Central memory CD8-positive, alpha-beta T cell (primary cell): ENCODE data around the gene PGAP3.
A peak's percentile ranks its signal among the peaks of the same experiment; 100 is the strongest.

Experiments used
- ATAC-seq: fragments of 150-1000 bp; cut with Tn5 transposase; replicated peaks from 2 replicates; pipeline ENCODE4 v1.10.0; 2022; ENCODE audit warnings: mild to moderate bottlenecking, moderate FRiP score, moderate number of reproducible peaks; ENCODE audit not compliant: poor library complexity, severe bottlenecking; ENCODE audit errors: extremely low read depth
- DNase-seq, 2 donors: peaks; one replicate each; pipeline ENCODE4 v3.0.0; 2021; ENCODE audit warnings: low spot score in 2 of 2
- H3K27ac Mint-ChIP-seq: one replicate; pipeline ENCODE4 v1.8.0; 2022; ENCODE audit warnings: low read depth, mild to moderate bottlenecking, moderate library complexity, mixed read lengths
- H3K27me3 Mint-ChIP-seq: one replicate; pipeline ENCODE4 v1.8.0; 2022; ENCODE audit warnings: mixed read lengths
- H3K36me3 Mint-ChIP-seq: one replicate; pipeline ENCODE4 v1.8.0; 2022; ENCODE audit warnings: mild to moderate bottlenecking, moderate library complexity, mixed read lengths; ENCODE audit not compliant: insufficient read depth
- H3K4me1 Mint-ChIP-seq: one replicate; pipeline ENCODE4 v1.8.0; 2022; ENCODE audit warnings: mixed read lengths
- H3K4me3 Mint-ChIP-seq: one replicate; pipeline ENCODE4 v1.8.0; 2022; ENCODE audit warnings: mild to moderate bottlenecking, moderate library complexity, mixed read lengths
- H3K9me3 Mint-ChIP-seq: one replicate; pipeline ENCODE4 v1.8.0; 2022; ENCODE audit warnings: mixed read lengths

PGAP3 gene

GRCh38 chr17:39650121-39650579 lies 37.7 kb downstream of the PGAP3 start:
- Mint-ChIP-seq H3K9me3 (no peaks in the 10 kb centered on the region), H3K27ac (peak overlapping the region; percentile 49), H3K4me3 (no peak overlapping the region), H3K4me1 (peaks cover 46% of the 10 kb centered on the region), H3K27me3 (no peaks in the 10 kb centered on the region), H3K36me3 (peaks cover 13% of the 10 kb centered on the region)
- ATAC-seq (no peak), DNase-seq (no peak)

GRCh38 chr17:39648616-39649366 lies 39.1 kb downstream of the PGAP3 start:
- peaks cover 12% of the 10 kb centered on the region for H3K36me3 Mint-ChIP-seq
- no peaks in the 10 kb centered on the region for H3K27me3 Mint-ChIP-seq
- no peak for ATAC-seq
- peak overlapping the region; percentile 50 for H3K27ac Mint-ChIP-seq
- H3K4me1 Mint-ChIP-seq, result peaks cover 60% of the 10 kb centered on the region
- no peaks in the 10 kb centered on the region for H3K9me3 Mint-ChIP-seq
- H3K4me3 Mint-ChIP-seq, result no peak overlapping the region
- DNase-seq, result no peak

GRCh38 chr17:39647256-39647655 lies 40.6 kb downstream of the PGAP3 start:
- ATAC-seq, result no peak
- Mint-ChIP-seq H3K36me3 (peaks cover 9% of the 10 kb centered on the region), H3K27ac (no peak overlapping the region), H3K9me3 (no peaks in the 10 kb centered on the region), H3K4me3 (no peak overlapping the region), H3K27me3 (no peaks in the 10 kb centered on the region), H3K4me1 (peaks cover 67% of the 10 kb centered on the region)
- DNase-seq, result no peak

- Mint-ChIP-seq H3K36me3 (peaks cover 9% of the 10 kb centered on the region), H3K27me3 (no peaks in the 10 kb centered on the region), H3K4me1 (peaks cover 76% of the 10 kb centered on the region), H3K27ac (no peak overlapping the region), H3K9me3 (no peaks in the 10 kb centered on the region), H3K4me3 (no peak overlapping the region)
- DNase-seq, result no peak
- ATAC-seq, result no peak
Observed at GRCh38 chr17:39643271-39643670, 44.6 kb downstream of the PGAP3 start.

GRCh38 chr17:39642291-39643074 lies 45.4 kb downstream of the PGAP3 start:
- DNase-seq (no peak), ATAC-seq (no peak)
- Mint-ChIP-seq H3K4me3 (peak overlapping the region; percentile 13), H3K27me3 (no peaks in the 10 kb centered on the region), H3K27ac (no peak overlapping the region), H3K4me1 (peaks cover 84% of the 10 kb centered on the region), H3K36me3 (peaks cover 7% of the 10 kb centered on the region), H3K9me3 (no peaks in the 10 kb centered on the region)

GRCh38 chr17:39641883-39642282 lies 46.0 kb downstream of the PGAP3 start:
- H3K27ac Mint-ChIP-seq, result no peak overlapping the region

GRCh38 chr17:39641097-39641496 lies 46.8 kb downstream of the PGAP3 start:
- H3K27ac Mint-ChIP-seq, result no peak overlapping the region
- DNase-seq (no peak), ATAC-seq (no peak)
- H3K27me3 Mint-ChIP-seq, result no peaks in the 10 kb centered on the region
- peaks cover 12% of the 10 kb centered on the region for H3K36me3 Mint-ChIP-seq
- H3K4me3 Mint-ChIP-seq, result no peak overlapping the region
- no peaks in the 10 kb centered on the region for H3K9me3 Mint-ChIP-seq
- H3K4me1 Mint-ChIP-seq, result peaks cover 94% of the 10 kb centered on the region

More at GRCh38 chr17:39641883-39642282, 46.0 kb downstream of the PGAP3 start:
- Mint-ChIP-seq H3K4me3 (no peak overlapping the region), H3K9me3 (no peaks in the 10 kb centered on the region), H3K4me1 (peaks cover 86% of the 10 kb centered on the region), H3K27me3 (no peaks in the 10 kb centered on the region), H3K36me3 (peaks cover 10% of the 10 kb centered on the region)
- ATAC-seq (no peak), DNase-seq (no peak)

GRCh38 chr17:39640591-39641031 lies 47.2 kb downstream of the PGAP3 start:
- Mint-ChIP-seq H3K27me3 (no peaks in the 10 kb centered on the region), H3K36me3 (peaks cover 12% of the 10 kb centered on the region), H3K9me3 (no peaks in the 10 kb centered on the region), H3K27ac (peak overlapping the region; percentile 74), H3K4me1 (peaks cover 92% of the 10 kb centered on the region), H3K4me3 (no peak overlapping the region)
- no peak for DNase-seq
- ATAC-seq, result no peak

- DNase-seq (no peak), ATAC-seq (no peak)
- peak overlapping the region; percentile 74 for H3K27ac Mint-ChIP-seq
- peaks cover 12% of the 10 kb centered on the region for H3K36me3 Mint-ChIP-seq
- peaks cover 84% of the 10 kb centered on the region for H3K4me1 Mint-ChIP-seq
- no peaks in the 10 kb centered on the region for H3K27me3 Mint-ChIP-seq
- no peaks in the 10 kb centered on the region for H3K9me3 Mint-ChIP-seq
- peak overlapping the region; percentile 13 for H3K4me3 Mint-ChIP-seq
Observed at GRCh38 chr17:39639566-39640458, 48.0 kb downstream of the PGAP3 start.

GRCh38 chr17:39639043-39639442 lies 48.8 kb downstream of the PGAP3 start:
- ATAC-seq (no peak), DNase-seq (no peak)
- Mint-ChIP-seq H3K27me3 (no peaks in the 10 kb centered on the region), H3K36me3 (peaks cover 10% of the 10 kb centered on the region), H3K4me1 (peaks cover 80% of the 10 kb centered on the region), H3K9me3 (no peaks in the 10 kb centered on the region), H3K4me3 (peak overlapping the region; percentile 13), H3K27ac (peak overlapping the region; percentile 88)

- H3K27ac Mint-ChIP-seq, result peak overlapping the region; percentile 88
- H3K9me3 Mint-ChIP-seq, result no peaks in the 10 kb centered on the region
- H3K4me3 Mint-ChIP-seq, result peak overlapping the region; percentile 87
- H3K27me3 Mint-ChIP-seq, result no peaks in the 10 kb centered on the region
- ATAC-seq (no peak), DNase-seq (no peak)
- H3K36me3 Mint-ChIP-seq, result peaks cover 10% of the 10 kb centered on the region
- H3K4me1 Mint-ChIP-seq, result peaks cover 73% of the 10 kb centered on the region
Observed at GRCh38 chr17:39638317-39638716, 49.5 kb downstream of the PGAP3 start.
